ENCODE measurements around the gene SLC6A5. TPM values are rescaled to one million over a fixed set of nuclear protein-coding genes. Genes with fewer than 3 reads are reported as not detected.

SLC6A5 gene
- total RNA-seq, 2 donors from 2014 or later = not detected

DNA sequence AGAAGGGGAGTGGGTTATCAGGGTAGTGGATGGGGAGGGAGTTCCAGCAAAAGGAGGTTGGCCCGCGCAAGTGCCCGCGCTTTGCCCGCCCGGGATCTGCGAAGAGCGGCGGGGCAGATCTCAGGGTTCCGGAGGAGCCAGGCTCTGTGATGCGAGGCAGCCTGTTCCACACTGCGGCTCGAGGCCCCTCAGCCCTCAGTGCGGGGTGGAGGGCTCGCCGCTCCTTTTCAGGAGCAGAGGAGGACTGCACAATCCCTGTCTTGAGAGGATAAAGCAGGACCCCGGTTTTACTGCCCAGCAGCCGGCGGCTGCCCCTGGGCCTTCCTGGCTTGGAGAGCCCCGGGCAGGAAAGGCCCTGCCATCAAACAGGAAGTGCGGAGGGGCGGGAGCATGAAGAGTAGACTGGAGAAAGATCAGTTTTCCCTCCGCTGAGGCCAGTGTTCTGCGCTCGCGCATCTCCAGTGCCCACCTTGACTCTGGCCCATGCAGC lies 6.2 kb downstream of the SLC6A5 start:
- Histone ChIP-seq H3K9me3 (no peaks in the 10 kb centered on the region), H3K4me1 (peaks cover 8% of the 10 kb centered on the region), H3K27ac (no peak overlapping the region), H3K4me3 (no peak overlapping the region), H3K27me3 (peaks cover 0 to 13% of the 10 kb centered on the region in 2 donors), H3K36me3 (replicated peaks in 1 of 2; ENCODE audit: insufficient read depth in 1 of 2, low read depth in 2 of 2) (no peaks in the 10 kb centered on the region)
- TF ChIP-seq, protein P1, sequence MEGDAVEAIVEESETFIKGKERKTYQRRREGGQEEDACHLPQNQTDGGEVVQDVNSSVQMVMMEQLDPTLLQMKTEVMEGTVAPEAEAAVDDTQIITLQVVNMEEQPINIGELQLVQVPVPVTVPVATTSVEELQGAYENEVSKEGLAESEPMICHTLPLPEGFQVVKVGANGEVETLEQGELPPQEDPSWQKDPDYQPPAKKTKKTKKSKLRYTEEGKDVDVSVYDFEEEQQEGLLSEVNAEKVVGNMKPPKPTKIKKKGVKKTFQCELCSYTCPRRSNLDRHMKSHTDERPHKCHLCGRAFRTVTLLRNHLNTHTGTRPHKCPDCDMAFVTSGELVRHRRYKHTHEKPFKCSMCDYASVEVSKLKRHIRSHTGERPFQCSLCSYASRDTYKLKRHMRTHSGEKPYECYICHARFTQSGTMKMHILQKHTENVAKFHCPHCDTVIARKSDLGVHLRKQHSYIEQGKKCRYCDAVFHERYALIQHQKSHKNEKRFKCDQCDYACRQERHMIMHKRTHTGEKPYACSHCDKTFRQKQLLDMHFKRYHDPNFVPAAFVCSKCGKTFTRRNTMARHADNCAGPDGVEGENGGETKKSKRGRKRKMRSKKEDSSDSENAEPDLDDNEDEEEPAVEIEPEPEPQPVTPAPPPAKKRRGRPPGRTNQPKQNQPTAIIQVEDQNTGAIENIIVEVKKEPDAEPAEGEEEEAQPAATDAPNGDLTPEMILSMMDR (IDR thresholded peaks at IDR 0.05) = no peak
- no peak for TF ChIP-seq POLR2A (IDR thresholded peaks at IDR 0.05)
- intact Hi-C loops (cut with DNase I) = loop anchor here (10.0 kb wide), 1 partner anchor 211 kb away; no protein-coding TSS in a partner anchor
- ATAC-seq (no peak), DNase-seq (no peak)
- WGBS, 2 donors = 8 to 9% methylated on average over 6 to 26 of the region's 26 CpGs

DNA sequence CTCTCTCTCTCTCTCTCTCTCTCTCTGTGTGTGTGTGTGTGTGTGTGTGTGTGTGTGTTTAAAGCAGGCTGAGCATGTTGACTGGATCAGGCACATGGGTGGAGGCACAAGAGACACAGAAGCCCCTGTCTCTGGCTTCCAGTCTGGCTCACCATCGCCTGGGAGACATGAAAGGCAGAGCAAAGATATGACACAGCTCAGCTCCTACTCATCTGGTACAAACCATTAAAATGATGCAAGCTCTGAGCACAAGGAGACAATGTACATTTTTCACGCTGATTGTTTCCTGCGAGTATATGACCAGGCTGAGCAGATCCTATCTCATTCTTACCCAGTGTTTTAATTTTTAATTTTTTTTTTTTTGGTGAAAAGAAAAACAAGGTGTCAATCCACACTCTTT lies 9.5 kb downstream of the SLC6A5 start:
- WGBS, 2 donors = 57 to 68% methylated on average over 3 of the region's 3 CpGs
- no peak for TF ChIP-seq POLR2A (IDR thresholded peaks at IDR 0.05)
- TF ChIP-seq, protein P1 (IDR thresholded peaks at IDR 0.05) = no peak
- no peak for ATAC-seq
- H3K36me3 ChIP-seq (replicated peaks in 1 of 2; ENCODE audit: insufficient read depth in 1 of 2, low read depth in 2 of 2) = no peaks in the 10 kb centered on the region
- no peak overlapping the region for H3K27ac ChIP-seq
- peaks cover 8% of the 10 kb centered on the region for H3K4me1 ChIP-seq
- H3K27me3 ChIP-seq = peaks cover 0 to 4% of the 10 kb centered on the region in 2 donors
- H3K9me3 ChIP-seq = no peaks in the 10 kb centered on the region
- intact Hi-C loops (cut with DNase I) = loop anchor here (10.0 kb wide), 1 partner anchor 214 kb away; no protein-coding TSS in a partner anchor
- no peak for DNase-seq
- no peak overlapping the region for H3K4me3 ChIP-seq

DNA sequence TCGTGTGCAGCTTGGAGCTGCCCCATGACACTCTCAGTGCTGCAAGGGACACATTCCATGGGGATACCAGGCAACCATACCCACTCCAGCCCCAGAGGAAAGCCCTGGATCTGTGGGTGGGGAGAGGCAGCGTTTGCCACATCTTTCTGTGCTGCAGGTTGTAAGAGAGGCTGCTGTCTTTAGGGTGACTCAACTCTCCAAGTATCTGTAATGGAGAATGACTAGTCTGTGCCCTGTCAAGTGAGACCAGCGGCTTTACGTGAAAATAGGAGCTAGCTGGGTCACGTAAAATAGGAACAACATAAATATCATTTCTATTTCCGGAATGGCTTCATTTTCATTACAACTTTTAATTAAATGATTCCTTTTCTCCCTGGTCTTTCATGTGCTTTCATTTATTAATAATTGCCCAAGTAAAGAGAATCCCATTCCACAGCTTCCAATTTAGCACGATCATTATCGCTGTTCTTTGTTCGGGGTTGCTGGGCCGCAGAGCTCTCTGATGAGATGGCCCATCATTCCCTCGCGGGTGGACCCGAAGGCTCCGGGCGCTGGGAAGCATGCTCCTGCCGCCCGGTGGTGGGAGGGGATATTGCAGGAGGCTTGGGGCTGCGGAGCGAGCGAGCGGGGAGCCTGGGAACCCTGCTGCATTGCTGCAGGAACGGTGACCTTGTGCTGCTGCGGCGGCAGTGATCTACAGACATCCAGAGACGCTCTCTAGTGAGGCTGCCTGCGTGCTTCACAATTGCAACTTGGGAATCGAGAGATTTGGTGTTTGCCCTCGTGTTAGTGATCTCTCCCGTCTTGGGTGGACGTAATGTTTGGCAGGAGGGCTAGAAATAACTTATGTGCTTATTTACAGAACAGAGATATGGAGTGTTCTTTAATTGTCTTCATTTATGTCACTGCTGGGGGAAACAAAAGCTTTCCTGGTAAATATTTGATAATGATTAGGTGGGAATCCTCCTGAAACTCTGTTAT lies 10.6 kb downstream of the SLC6A5 start:
- peaks cover 0 to 9% of the 10 kb centered on the region in 2 donors for H3K27me3 ChIP-seq
- H3K4me1 ChIP-seq = peaks cover 8% of the 10 kb centered on the region
- H3K27ac ChIP-seq = no peak overlapping the region
- ATAC-seq = peak; percentile 91
- intact Hi-C loops (cut with DNase I) = loop anchor here (10.0 kb wide), 1 partner anchor 215 kb away; no protein-coding TSS in a partner anchor
- H3K4me3 ChIP-seq = no peak overlapping the region
- H3K9me3 ChIP-seq = no peaks in the 10 kb centered on the region
- no peaks in the 10 kb centered on the region for H3K36me3 ChIP-seq (replicated peaks in 1 of 2; ENCODE audit: insufficient read depth in 1 of 2, low read depth in 2 of 2)
- DNase-seq = peak; percentile 71 to 80 (median 75)
- TF ChIP-seq, protein P1 (IDR thresholded peaks at IDR 0.05) = peak; percentile 87 to 97 (median 91)
- no peak for TF ChIP-seq POLR2A (IDR thresholded peaks at IDR 0.05)
- 6% methylated on average over 27 to 30 of the region's 30 CpGs for WGBS, 2 donors

DNA sequence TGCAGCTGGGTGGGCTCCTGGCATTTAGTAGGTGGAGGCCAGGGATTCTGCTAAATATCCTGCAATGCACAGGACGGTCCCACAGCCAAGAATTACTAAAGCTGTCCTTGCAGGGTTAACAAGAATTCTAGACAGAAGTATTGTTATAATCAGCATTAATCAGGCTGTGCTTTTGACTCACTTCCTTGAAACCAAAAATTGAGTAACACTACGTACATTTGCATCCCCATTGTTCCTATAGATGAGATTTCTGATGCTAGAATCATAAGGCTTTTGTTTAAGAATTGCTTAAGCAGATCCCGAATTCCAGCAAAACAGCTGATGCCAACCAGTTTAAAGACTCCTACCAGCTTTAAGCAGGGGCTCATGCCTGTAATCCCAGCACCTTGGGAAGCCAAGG lies 11.4 kb downstream of the SLC6A5 start:
- Histone ChIP-seq H3K9me3 (no peaks in the 10 kb centered on the region), H3K36me3 (replicated peaks in 1 of 2; ENCODE audit: insufficient read depth in 1 of 2, low read depth in 2 of 2) (no peaks in the 10 kb centered on the region), H3K4me1 (peaks cover 8% of the 10 kb centered on the region), H3K4me3 (no peak overlapping the region), H3K27me3 (peaks cover 0 to 14% of the 10 kb centered on the region in 2 donors), H3K27ac (no peak overlapping the region)
- no peak for TF ChIP-seq POLR2A (IDR thresholded peaks at IDR 0.05)
- TF ChIP-seq, protein P1 (IDR thresholded peaks at IDR 0.05) = no peak
- WGBS, 2 donors = 28 to 60% methylated on average over 3 of the region's 3 CpGs
- DNase-seq (no peak), ATAC-seq (no peak)
- intact Hi-C loops (cut with DNase I) = no loop called here

Data from body of pancreas (tissue), 4 donors.